ENCODE measurements around the gene HMG20A.

Gene HMG20A

DNA sequence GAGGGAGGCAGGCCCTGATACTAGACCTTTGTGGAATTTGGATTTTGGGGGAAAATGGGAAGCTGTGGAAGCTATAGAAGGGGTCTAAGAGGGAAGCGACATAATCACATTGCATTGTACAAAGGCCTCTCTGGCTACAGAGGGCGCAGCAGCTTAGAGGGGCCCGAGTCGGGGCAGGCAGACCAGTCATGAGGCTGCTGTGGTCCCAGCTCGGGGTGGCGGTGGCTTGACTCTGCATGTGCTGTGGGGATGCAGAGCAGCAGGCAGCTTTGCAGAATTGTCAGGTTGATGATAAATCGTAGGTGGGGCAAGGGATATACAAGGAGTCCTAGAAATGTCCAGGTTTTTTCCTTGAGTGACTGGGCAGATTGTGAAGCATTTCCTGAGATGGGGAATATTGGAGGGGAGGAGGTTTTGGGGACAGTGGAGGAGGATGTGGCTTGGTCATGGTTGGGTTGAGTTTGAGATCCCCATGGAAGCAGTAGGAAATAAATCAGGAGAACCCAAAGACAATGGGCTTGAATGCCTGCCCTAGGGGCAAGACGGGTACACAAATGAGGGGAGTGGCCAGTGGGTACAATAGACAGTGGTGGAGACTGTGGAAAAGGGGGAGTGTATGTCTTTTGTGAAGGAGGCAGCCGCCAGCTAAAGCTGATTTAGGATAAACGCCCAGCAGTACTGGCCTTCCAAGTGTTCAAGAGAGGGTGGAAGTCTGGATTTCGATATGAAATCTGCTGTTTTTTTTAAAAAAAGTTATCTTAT, 94.1 kb downstream of the HMG20A start:
- TF ChIP-seq, protein P1, sequence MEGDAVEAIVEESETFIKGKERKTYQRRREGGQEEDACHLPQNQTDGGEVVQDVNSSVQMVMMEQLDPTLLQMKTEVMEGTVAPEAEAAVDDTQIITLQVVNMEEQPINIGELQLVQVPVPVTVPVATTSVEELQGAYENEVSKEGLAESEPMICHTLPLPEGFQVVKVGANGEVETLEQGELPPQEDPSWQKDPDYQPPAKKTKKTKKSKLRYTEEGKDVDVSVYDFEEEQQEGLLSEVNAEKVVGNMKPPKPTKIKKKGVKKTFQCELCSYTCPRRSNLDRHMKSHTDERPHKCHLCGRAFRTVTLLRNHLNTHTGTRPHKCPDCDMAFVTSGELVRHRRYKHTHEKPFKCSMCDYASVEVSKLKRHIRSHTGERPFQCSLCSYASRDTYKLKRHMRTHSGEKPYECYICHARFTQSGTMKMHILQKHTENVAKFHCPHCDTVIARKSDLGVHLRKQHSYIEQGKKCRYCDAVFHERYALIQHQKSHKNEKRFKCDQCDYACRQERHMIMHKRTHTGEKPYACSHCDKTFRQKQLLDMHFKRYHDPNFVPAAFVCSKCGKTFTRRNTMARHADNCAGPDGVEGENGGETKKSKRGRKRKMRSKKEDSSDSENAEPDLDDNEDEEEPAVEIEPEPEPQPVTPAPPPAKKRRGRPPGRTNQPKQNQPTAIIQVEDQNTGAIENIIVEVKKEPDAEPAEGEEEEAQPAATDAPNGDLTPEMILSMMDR (IDR thresholded peaks at IDR 0.05; ENCODE audit: insufficient read depth, low read length, poor library complexity, severe bottlenecking), result no peak
- no peaks in the 10 kb centered on the region for H3K36me3 ChIP-seq (ENCODE audit: control insufficient read depth, insufficient read depth, low read length)
- no peak for DNase-seq (ENCODE audit: extremely low read depth, insufficient read length)
- H3K4me3 ChIP-seq (replicated peaks; ENCODE audit: low read depth, low read length), result no peak overlapping the region
- no peaks in the 10 kb centered on the region for H3K27me3 ChIP-seq (replicated peaks; ENCODE audit: control insufficient read depth, insufficient read depth, low read length)

DNA sequence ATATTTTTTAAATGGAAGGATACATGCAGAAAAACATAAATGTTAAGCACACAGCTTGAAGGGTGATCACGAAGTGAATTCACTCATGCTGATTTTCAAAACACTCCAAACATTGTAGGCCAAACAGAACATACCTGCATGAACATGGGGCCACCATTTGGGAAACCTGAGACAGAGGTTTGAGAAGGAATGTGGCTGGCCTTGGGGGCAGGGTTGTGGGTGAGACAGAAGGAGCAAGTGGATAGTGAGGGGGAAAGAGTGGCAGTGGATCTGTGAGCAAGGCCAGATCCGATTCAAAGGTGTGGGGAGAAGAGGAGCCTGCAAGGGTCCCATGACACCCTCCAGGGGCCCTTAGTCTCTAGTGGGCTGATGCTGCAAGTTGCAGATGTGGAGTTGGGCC, 94.9 kb downstream of the HMG20A start:
- Histone ChIP-seq H3K4me3 (replicated peaks; ENCODE audit: low read depth, low read length) (no peak overlapping the region), H3K27me3 (replicated peaks; ENCODE audit: control insufficient read depth, insufficient read depth, low read length) (no peaks in the 10 kb centered on the region)
- TF ChIP-seq, protein P1 (IDR thresholded peaks at IDR 0.05; ENCODE audit: insufficient read depth, low read length, poor library complexity, severe bottlenecking), result no peak

DNA sequence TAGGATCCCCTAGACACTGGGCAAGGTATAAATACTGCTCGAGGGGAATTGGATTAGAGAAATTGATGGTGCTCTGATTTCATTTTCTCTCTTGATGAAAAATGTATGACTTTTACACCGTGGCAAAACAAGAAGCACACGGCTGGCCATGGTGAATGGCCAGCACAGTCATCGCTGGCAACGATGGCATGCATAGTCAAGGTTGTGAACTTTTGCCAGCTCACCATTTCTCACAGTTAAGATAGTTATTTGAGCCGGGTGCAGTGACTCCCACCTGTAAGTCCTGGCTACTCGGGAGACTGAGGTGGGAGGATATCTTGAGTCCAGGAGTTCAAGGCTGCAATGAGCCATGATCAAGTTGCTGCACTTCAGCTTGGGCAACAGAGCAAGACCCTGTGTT, 95.4 kb downstream of the HMG20A start:
- TF ChIP-seq, protein P1 (IDR thresholded peaks at IDR 0.05; ENCODE audit: insufficient read depth, low read length, poor library complexity, severe bottlenecking), result no peak
- DNase-seq (ENCODE audit: extremely low read depth, insufficient read length), result no peak

More for the DNA sequence above, 94.9 kb downstream of the HMG20A start:
- no peak for DNase-seq (ENCODE audit: extremely low read depth, insufficient read length)
- H3K36me3 ChIP-seq (ENCODE audit: control insufficient read depth, insufficient read depth, low read length), result no peaks in the 10 kb centered on the region

DNA sequence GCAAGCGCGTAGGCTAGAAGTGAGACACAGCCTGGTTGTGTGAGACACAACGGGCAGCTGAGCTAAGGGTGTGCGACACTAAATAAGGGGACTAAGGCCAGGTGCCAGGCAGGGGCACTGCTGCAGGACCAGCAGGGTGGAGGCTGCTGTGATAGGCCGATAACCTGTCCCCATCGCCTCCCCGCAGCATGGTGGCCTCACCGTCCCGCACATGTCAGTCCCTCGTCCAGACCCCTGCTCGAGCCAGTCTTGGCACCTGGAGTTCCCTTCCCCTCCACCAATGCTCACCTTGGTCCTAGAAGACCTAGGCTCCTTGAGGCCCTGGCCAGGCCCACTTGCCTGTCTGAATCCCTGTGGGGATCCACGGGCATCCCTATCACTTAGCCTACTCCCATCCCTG, 96.1 kb downstream of the HMG20A start:
- no peak for DNase-seq (ENCODE audit: extremely low read depth, insufficient read length)

More for the DNA sequence above, 95.4 kb downstream of the HMG20A start:
- no peaks in the 10 kb centered on the region for H3K27me3 ChIP-seq (replicated peaks; ENCODE audit: control insufficient read depth, insufficient read depth, low read length)
- no peak overlapping the region for H3K4me3 ChIP-seq (replicated peaks; ENCODE audit: low read depth, low read length)
- H3K36me3 ChIP-seq (ENCODE audit: control insufficient read depth, insufficient read depth, low read length), result no peaks in the 10 kb centered on the region

DNA sequence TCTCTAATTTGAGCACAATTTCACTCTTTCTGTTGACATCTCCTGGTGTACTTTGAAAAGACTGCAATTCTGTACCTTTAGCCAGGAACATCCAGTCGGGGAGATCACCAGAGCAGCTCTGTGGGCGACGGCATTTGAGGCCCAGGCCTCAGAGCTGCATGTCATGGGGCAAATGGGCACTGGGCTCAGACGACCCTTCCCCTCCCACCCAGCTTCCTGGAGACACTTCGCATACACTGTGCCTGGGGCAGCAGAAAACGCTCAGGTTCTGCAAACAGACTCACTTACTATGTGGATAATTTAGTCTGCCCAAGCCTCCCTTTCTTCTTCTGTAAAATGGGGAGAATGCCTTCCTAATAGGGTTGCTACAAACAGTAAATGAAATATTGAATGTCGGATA, 96.9 kb downstream of the HMG20A start:
- no peaks in the 10 kb centered on the region for H3K36me3 ChIP-seq (ENCODE audit: control insufficient read depth, insufficient read depth, low read length)
- TF ChIP-seq, protein P1 (IDR thresholded peaks at IDR 0.05; ENCODE audit: insufficient read depth, low read length, poor library complexity, severe bottlenecking), result no peak
- H3K27me3 ChIP-seq (replicated peaks; ENCODE audit: control insufficient read depth, insufficient read depth, low read length), result no peaks in the 10 kb centered on the region
- no peak for DNase-seq (ENCODE audit: extremely low read depth, insufficient read length)
- no peak overlapping the region for H3K4me3 ChIP-seq (replicated peaks; ENCODE audit: low read depth, low read length)

More for the DNA sequence above, 96.1 kb downstream of the HMG20A start:
- Histone ChIP-seq H3K36me3 (ENCODE audit: control insufficient read depth, insufficient read depth, low read length) (no peaks in the 10 kb centered on the region), H3K4me3 (replicated peaks; ENCODE audit: low read depth, low read length) (no peak overlapping the region), H3K27me3 (replicated peaks; ENCODE audit: control insufficient read depth, insufficient read depth, low read length) (no peaks in the 10 kb centered on the region)
- TF ChIP-seq, protein P1 (IDR thresholded peaks at IDR 0.05; ENCODE audit: insufficient read depth, low read length, poor library complexity, severe bottlenecking), result no peak

Measured in GM06990 (cell line).